Transverse colon (tissue), 4 donors: Measurements from ENCODE around the gene SLC38A1. TPM values are rescaled to one million over a fixed set of nuclear protein-coding genes. Genes with fewer than 3 reads are reported as not detected.
"Not testable (repeated sequence)": the region's sequence is repeated elsewhere in the genome, so short reads cannot be mapped to it uniquely, and the experiment has no call there.

Source experiments
- DNase-seq: peaks from one replicate; pipeline ENCODE4 v3.0.0-alpha.2; 2019
- H3K27ac ChIP-seq, 4 donors: fragments of 200-600 bp; sonication (generic); 2 replicates each; pipeline ENCODE4 v1.5.1; 2016 to 2018; ENCODE audit warnings: inconsistent platforms in 4 of 4
- H3K27me3 ChIP-seq: fragments of 200-600 bp; sonication (generic); 2 replicates; pipeline ENCODE4 v1.5.1; 2017; ENCODE audit warnings: inconsistent platforms
- H3K36me3 ChIP-seq, 4 donors: fragments of 200-600 bp; sonication (generic); 2 replicates each; pipeline ENCODE4 v1.5.1; 2017 to 2019; ENCODE audit warnings: inconsistent platforms in 4 of 4
- H3K4me1 ChIP-seq, 4 donors: fragments of 200-600 bp; sonication (generic); 2 replicates each; pipeline ENCODE4 v1.5.1; 2017 to 2020; ENCODE audit warnings: inconsistent platforms in 4 of 4
- H3K4me3 ChIP-seq, 4 donors: fragments of 200-600 bp; sonication (generic); 1 replicate in 1 of 4; 2 replicates in 3 of 4; pipeline versions ENCODE4 v1.5.1 to v1.6.1; 2017 to 2019; ENCODE audit warnings: inconsistent platforms in 4 of 4
- H3K9me3 ChIP-seq, 2 donors: fragments of 200-600 bp; sonication (generic); 2 replicates each; pipeline ENCODE4 v1.5.1; 2017 to 2019; ENCODE audit warnings: inconsistent platforms in 2 of 2
- EP300 ChIP-seq: sonication (generic); formaldehyde crosslinking; IDR thresholded peaks from one replicate; pipeline ENCODE4 v1.6.1; 2017; ENCODE audit warnings: antibody characterized with exemption, low read depth
- POLR2A ChIP-seq: fragments of 450-650 bp; IDR thresholded peaks from one replicate; pipeline ENCODE4 v1.6.1; 2016; ENCODE audit warnings: antibody characterized with exemption, mild to moderate bottlenecking, moderate library complexity
- POLR2AphosphoS5 ChIP-seq, 3 donors: sonication (generic); formaldehyde crosslinking; IDR thresholded peaks; one replicate each; pipeline ENCODE4 v1.6.1; 2016; ENCODE audit warnings: antibody characterized with exemption in 3 of 3
- WGBS, 2 donors: methylation state at CpG; one replicate each; pipeline ENCODE4 v1.1.5; 2018; ENCODE audit warnings: low coverage in 1 of 2; 5-methylcytosine and 5-hydroxymethylcytosine counted together
- in situ Hi-C, 4 donors: fragments of 200-750 bp; cut with MboI; loops; one replicate each; pipeline versions ENCODE4 v1.15.0 to v1.15.1; 2017; ENCODE audit warnings: low sequenced_read_pairs in 3 of 4, low pct_ligation_motif_present in 1 of 4, low pct_unique_long_range_greater_than_20kb in 1 of 4
- intact Hi-C: fragments of 100-400 bp; cut with DNase I; formaldehyde crosslinking; loops from one replicate; pipeline ENCODE4 v1.15.1; 2023; ENCODE audit warnings: low total_unique reads
- total RNA-seq, 4 donors: library from RNA; depleted of rRNA; stranded (reverse); fragments of >200 nt; gene quantifications; one replicate each; pipeline ENCODE4 v1.1.0, GENCODE V29; 2016
- TF ChIP-seq, protein P1 (sequence below), 5 experiments: fragments of 200-600 bp in 3 of 5; fragments of 450-650 bp in 2 of 5; sonication (generic) in 3 of 5; IDR thresholded peaks; 1 replicate in 2 of 5; 2 replicates in 3 of 5; pipeline ENCODE4 v1.5.1; 2016 to 2017; ENCODE audit warnings: antibody characterized with exemption in 5 of 5, inconsistent platforms in 3 of 5, mild to moderate bottlenecking in 2 of 5, moderate library complexity in 1 of 5

SLC38A1 gene
- total RNA-seq, 4 donors from 2014 or later, result 36.8 to 139 (median 117) TPM

GRCh38 chr12:46256942-46257341, 11.9 kb downstream of the SLC38A1 start:
- H3K27me3 ChIP-seq, result no peaks in the 10 kb centered on the region
- H3K36me3 ChIP-seq, result peaks cover 0 to 10% (median under 1%) of the 10 kb centered on the region in 4 donors
- in situ Hi-C loops (loop anchor here in 1 of 4 donors (25.0 kb wide), 1 partner anchor 95 kb away; no protein-coding TSS in a partner anchor), intact Hi-C loops (no loop called here)
- no peak for DNase-seq
- 88 to 90% methylated on average over 3 of the region's 3 CpGs for WGBS, 2 donors
- TF ChIP-seq EP300, result no peak
- no peak for TF ChIP-seq POLR2A
- no peak for TF ChIP-seq POLR2AphosphoS5 (IDR thresholded peaks at IDR 0.05)
- TF ChIP-seq, protein P1, sequence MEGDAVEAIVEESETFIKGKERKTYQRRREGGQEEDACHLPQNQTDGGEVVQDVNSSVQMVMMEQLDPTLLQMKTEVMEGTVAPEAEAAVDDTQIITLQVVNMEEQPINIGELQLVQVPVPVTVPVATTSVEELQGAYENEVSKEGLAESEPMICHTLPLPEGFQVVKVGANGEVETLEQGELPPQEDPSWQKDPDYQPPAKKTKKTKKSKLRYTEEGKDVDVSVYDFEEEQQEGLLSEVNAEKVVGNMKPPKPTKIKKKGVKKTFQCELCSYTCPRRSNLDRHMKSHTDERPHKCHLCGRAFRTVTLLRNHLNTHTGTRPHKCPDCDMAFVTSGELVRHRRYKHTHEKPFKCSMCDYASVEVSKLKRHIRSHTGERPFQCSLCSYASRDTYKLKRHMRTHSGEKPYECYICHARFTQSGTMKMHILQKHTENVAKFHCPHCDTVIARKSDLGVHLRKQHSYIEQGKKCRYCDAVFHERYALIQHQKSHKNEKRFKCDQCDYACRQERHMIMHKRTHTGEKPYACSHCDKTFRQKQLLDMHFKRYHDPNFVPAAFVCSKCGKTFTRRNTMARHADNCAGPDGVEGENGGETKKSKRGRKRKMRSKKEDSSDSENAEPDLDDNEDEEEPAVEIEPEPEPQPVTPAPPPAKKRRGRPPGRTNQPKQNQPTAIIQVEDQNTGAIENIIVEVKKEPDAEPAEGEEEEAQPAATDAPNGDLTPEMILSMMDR (IDR thresholded peaks at IDR 0.05), result no peak
- peaks cover 0 to 54% (median 27%) of the 10 kb centered on the region in 4 donors for H3K4me1 ChIP-seq
- no peaks in the 10 kb centered on the region for H3K9me3 ChIP-seq
- no peak overlapping the region for H3K4me3 ChIP-seq
- H3K27ac ChIP-seq, result peak overlapping the region in 1 of 4 donors; percentile 3

DNA sequence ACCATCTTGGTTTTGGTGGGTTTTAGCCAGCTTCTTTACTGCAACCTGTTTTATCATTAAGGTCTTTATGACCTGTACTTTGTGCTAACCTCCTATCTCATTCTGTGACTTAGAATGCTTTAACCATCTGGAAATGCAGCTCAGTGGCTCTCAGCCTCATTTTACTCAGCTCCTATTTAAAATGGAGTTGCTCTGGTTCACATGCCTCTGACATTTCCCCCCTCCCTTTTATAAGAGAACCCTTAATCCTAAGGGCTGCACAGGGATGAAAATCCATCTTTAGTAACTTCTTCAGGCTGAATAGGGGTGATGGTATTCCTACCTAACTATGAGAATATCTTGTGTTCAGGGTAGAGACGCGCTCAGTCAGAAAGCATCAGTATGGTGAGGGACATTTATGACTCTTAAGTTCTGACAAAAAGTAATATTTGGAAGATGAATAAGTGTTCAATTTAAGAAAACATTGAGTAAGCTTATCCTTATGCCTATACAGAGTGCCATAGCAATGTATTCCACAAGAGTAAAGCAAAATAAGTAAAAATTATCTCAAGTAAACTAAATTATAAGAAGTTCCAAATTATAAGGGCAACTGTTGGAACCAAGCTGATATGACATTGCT, 15.2 kb downstream of the SLC38A1 start:
- Histone ChIP-seq H3K4me3 (no peak overlapping the region), H3K27me3 (no peaks in the 10 kb centered on the region), H3K9me3 (no peaks in the 10 kb centered on the region), H3K36me3 (peaks cover 0 to 10% (median 3%) of the 10 kb centered on the region in 4 donors), H3K27ac (no peak overlapping the region), H3K4me1 (peaks cover 0 to 21% (median 5%) of the 10 kb centered on the region in 4 donors)
- 95 to 100% methylated on average over 2 of the region's 2 CpGs for WGBS, 2 donors
- TF ChIP-seq, protein P1 (IDR thresholded peaks at IDR 0.05), result no peak
- TF ChIP-seq POLR2AphosphoS5 (IDR thresholded peaks at IDR 0.05) (no peak), POLR2A (no peak), EP300 (no peak)
- in situ Hi-C loops, result loop anchor here in 1 of 4 donors (25.0 kb wide), 1 partner anchor 91 kb away; no protein-coding TSS in a partner anchor
- intact Hi-C loops, result no loop called here
- DNase-seq, result no peak

GRCh38 chr12:46251994-46252393, 16.8 kb downstream of the SLC38A1 start:
- Histone ChIP-seq H3K36me3 (peaks cover 0 to 10% (median 3%) of the 10 kb centered on the region in 4 donors), H3K4me1 (peaks cover 0 to 11% (median 4%) of the 10 kb centered on the region in 4 donors)
- H3K9me3 ChIP-seq, H3K27ac ChIP-seq, DNase-seq, H3K27me3 ChIP-seq, H3K4me3 ChIP-seq, intact Hi-C loops: not testable (repeated sequence)
- in situ Hi-C loops, result loop anchor here in 1 of 4 donors (25.0 kb wide), 1 partner anchor 90 kb away; no protein-coding TSS in a partner anchor
- WGBS, 2 donors, result 95 to 98% methylated on average over 5 of the region's 5 CpGs

DNA sequence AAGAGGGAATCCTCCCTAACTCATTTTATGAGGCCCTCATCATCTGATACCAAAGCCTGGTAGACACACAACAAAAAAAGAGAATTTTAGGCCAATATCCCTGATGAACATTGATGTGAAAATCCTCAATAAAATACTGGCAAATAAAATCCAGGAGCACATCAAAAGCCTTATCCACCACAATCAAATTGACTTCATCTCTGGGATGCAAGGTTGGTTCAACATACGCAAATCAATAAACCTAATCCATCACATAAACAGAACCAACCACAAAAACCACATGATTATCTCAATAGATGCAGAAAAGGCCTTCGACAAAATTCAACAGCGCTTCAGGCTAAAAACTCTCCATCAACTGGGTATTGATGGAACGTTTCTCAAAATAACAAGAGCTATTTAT, 18.9 kb downstream of the SLC38A1 start:
- H3K4me3 ChIP-seq, intact Hi-C loops, H3K27me3 ChIP-seq, DNase-seq, H3K27ac ChIP-seq, H3K4me1 ChIP-seq, H3K9me3 ChIP-seq: not testable (repeated sequence)
- in situ Hi-C loops, result loop anchor here in 1 of 4 donors (25.0 kb wide), 1 partner anchor 88 kb away; no protein-coding TSS in a partner anchor
- WGBS, 2 donors, result 91 to 95% methylated on average over 4 of the region's 4 CpGs
- H3K36me3 ChIP-seq, result peaks cover 0 to 10% (median 3%) of the 10 kb centered on the region in 4 donors

GRCh38 chr12:46246021-46246700, 22.7 kb downstream of the SLC38A1 start:
- no peaks in the 10 kb centered on the region for H3K4me1 ChIP-seq
- intact Hi-C loops (no loop called here), in situ Hi-C loops (no loop called here)
- no peak overlapping the region for H3K27ac ChIP-seq
- TF ChIP-seq POLR2AphosphoS5 (IDR thresholded peaks at IDR 0.05), result no peak
- TF ChIP-seq POLR2A, result no peak
- TF ChIP-seq, protein P1 (IDR thresholded peaks at IDR 0.05), result no peak
- TF ChIP-seq EP300, result no peak
- no peaks in the 10 kb centered on the region for H3K9me3 ChIP-seq
- H3K36me3 ChIP-seq, result no peaks in the 10 kb centered on the region
- WGBS, 2 donors, result 85 to 87% methylated on average over 3 to 15 of the region's 15 CpGs
- H3K27me3 ChIP-seq, result no peaks in the 10 kb centered on the region
- no peak overlapping the region for H3K4me3 ChIP-seq
- no peak for DNase-seq
